SK-N-SH (cell line): ENCODE data around the gene MFAP4. TPM values are rescaled to one million over a fixed set of nuclear protein-coding genes. Genes with fewer than 3 reads are reported as not detected.

Experiments used
- CTCF ChIA-PET: fragments of 300-600, 350-600 bp; formaldehyde crosslinking; extraction: SDS; loops from one replicate; lab custom pipeline; 2021; lab: Yijun Ruan, JAX
- POLR2A ChIA-PET: fragments of 350-600 bp; sonication (Branson Sonifier 250); formaldehyde crosslinking; extraction: SDS; loops from one replicate; lab custom pipeline; 2020; ENCODE audit warnings: antibody characterized with exemption, inconsistent platforms; lab: Yijun Ruan, JAX
- DNase-seq: peaks from one replicate; pipeline ENCODE4 v3.0.0; 2012
- H2AFZ ChIP-seq: fragments of 200-600 bp; sonication (generic); 2 replicates; pipeline ENCODE4 v1.8.1; 2016; ENCODE audit warnings: antibody characterized with exemption, mild to moderate bottlenecking, low read depth
- H3F3A ChIP-seq: fragments of 200-600 bp; sonication (generic); replicated peaks from 2 replicates; pipeline ENCODE3; 2016; ENCODE audit warnings: antibody characterized with exemption, mild to moderate bottlenecking; ENCODE audit not compliant: insufficient read depth
- H3K27ac ChIP-seq, 2 experiments: fragments of 200-500 bp in 1 of 2; fragments of 200-600 bp in 1 of 2; sonication (Bioruptor generic) in 1 of 2; sonication (generic), shearing (Covaris generic) in 1 of 2; 2 replicates each; pipeline versions ENCODE4 v1.5.1 to v1.6.1; 2014 to 2016; ENCODE audit warnings: low read depth in 2 of 2, inconsistent platforms in 1 of 2, low read length in 1 of 2, mild to moderate bottlenecking in 1 of 2, mixed read lengths in 1 of 2
- H3K27me3 ChIP-seq: fragments of 200-600 bp; sonication (generic), shearing (Covaris generic); 2 replicates; pipeline ENCODE4 v1.6.1; 2016; ENCODE audit warnings: mixed run types; ENCODE audit not compliant: insufficient read depth
- H3K36me3 ChIP-seq, 2 experiments: fragments of 200-500 bp in 1 of 2; fragments of 200-600 bp in 1 of 2; sonication (Bioruptor generic) in 1 of 2; sonication (generic) in 1 of 2; replicated peaks in 1 of 2; 2 replicates each; pipeline versions ENCODE3 to v1.5.1; 2014 to 2016; ENCODE audit warnings: low read length in 1 of 2, mild to moderate bottlenecking in 1 of 2; ENCODE audit not compliant: insufficient read depth in 2 of 2, control insufficient read depth in 1 of 2
- H3K4me1 ChIP-seq, 2 experiments: fragments of 200-500 bp in 1 of 2; fragments of 200-600 bp in 1 of 2; sonication (Bioruptor generic) in 1 of 2; sonication (generic), shearing (Covaris generic) in 1 of 2; 2 replicates each; pipeline versions ENCODE4 v1.5.1 to v1.6.1; 2014 to 2016; ENCODE audit warnings: low read depth in 1 of 2, low read length in 1 of 2, mixed run types in 1 of 2; ENCODE audit not compliant: insufficient read depth in 2 of 2, control insufficient read depth in 1 of 2
- H3K4me2 ChIP-seq: fragments of 200-600 bp; sonication (generic), shearing (Covaris generic); 2 replicates; pipeline ENCODE4 v1.6.1; 2017; ENCODE audit warnings: mixed run types
- H3K4me3 ChIP-seq, 2 experiments: fragments of 200-500 bp in 1 of 2; fragments of 200-600 bp in 1 of 2; sonication (Bioruptor generic) in 1 of 2; sonication (generic), shearing (Covaris generic) in 1 of 2; 2 replicates each; pipeline versions ENCODE4 v1.5.1 to v1.8.1; 2014 to 2016; ENCODE audit warnings: low read depth in 2 of 2, inconsistent platforms in 1 of 2, low read length in 1 of 2, mild to moderate bottlenecking in 1 of 2, mixed read lengths in 1 of 2, moderate library complexity in 1 of 2
- H3K79me2 ChIP-seq: fragments of 200-600 bp; sonication (generic); 2 replicates; pipeline ENCODE4 v1.8.1; 2017; ENCODE audit warnings: mild to moderate bottlenecking; ENCODE audit not compliant: insufficient read depth
- H3K9ac ChIP-seq: fragments of 200-600 bp; sonication (generic); 2 replicates; pipeline ENCODE4 v1.6.1; 2017; ENCODE audit warnings: mixed run types
- H3K9me2 ChIP-seq: fragments of 200-600 bp; sonication (generic); 2 replicates; pipeline ENCODE4 v1.6.1; 2017; ENCODE audit warnings: mixed run types
- H3K9me3 ChIP-seq: fragments of 200-600 bp; sonication (generic); 2 replicates; pipeline ENCODE4 v1.6.1; 2017; ENCODE audit warnings: mixed run types, mild to moderate bottlenecking, moderate library complexity
- H4K20me1 ChIP-seq: fragments of 200-600 bp; sonication (generic); 2 replicates; pipeline ENCODE4 v1.6.1; 2017; ENCODE audit warnings: mild to moderate bottlenecking, mixed run types; ENCODE audit not compliant: insufficient read depth
- CHD2 ChIP-seq: fragments of 150-350 bp; IDR thresholded peaks from 2 replicates; pipeline ENCODE4 v1.6.1; 2018; ENCODE audit warnings: low read length; ENCODE audit not compliant: partially characterized antibody
- EZH2phosphoT487 ChIP-seq: fragments of 200-600 bp; sonication (generic); IDR thresholded peaks from 2 replicates; pipeline ENCODE4 v1.6.1; 2017; ENCODE audit warnings: low read depth, mixed run types, mild to moderate bottlenecking, antibody characterized with exemption, moderate library complexity, borderline replicate concordance
- FOXJ3 ChIP-seq: sonication (generic); formaldehyde crosslinking; IDR thresholded peaks from 2 replicates; pipeline ENCODE4 v1.5.1; 2020; ENCODE audit warnings: mild to moderate bottlenecking, missing genetic modification reagents
- GABPA ChIP-seq: IDR thresholded peaks from 2 replicates; pipeline ENCODE4 v1.4.0; 2012; ENCODE audit warnings: low read depth, mild to moderate bottlenecking
- GATA2 ChIP-seq: sonication (generic); formaldehyde crosslinking; IDR thresholded peaks from 2 replicates; pipeline ENCODE4 v1.5.0; 2020; ENCODE audit warnings: mild to moderate bottlenecking, missing genetic modification reagents
- JUND ChIP-seq: IDR thresholded peaks from 2 replicates; pipeline ENCODE4 v1.4.0; 2012
- MXI1 ChIP-seq: IDR thresholded peaks from 2 replicates; pipeline ENCODE4 v1.6.1; 2012; ENCODE audit warnings: mild to moderate bottlenecking, low read depth, low read length, improper control_type of control experiment
- NFIC ChIP-seq: IDR thresholded peaks from 2 replicates; pipeline ENCODE4 v1.4.0; 2012; ENCODE audit warnings: borderline replicate concordance
- NRF1 ChIP-seq: IDR thresholded peaks from 2 replicates; pipeline ENCODE4 v1.6.1; 2012; ENCODE audit warnings: low read depth, mild to moderate bottlenecking, low read length
- RCOR1 ChIP-seq: fragments of 150-350 bp; IDR thresholded peaks from 2 replicates; pipeline ENCODE4 v1.6.1; 2017; ENCODE audit warnings: antibody characterized with exemption, low read length
- RXRA ChIP-seq: IDR thresholded peaks from 2 replicates; pipeline ENCODE4 v1.4.0; 2012; ENCODE audit warnings: low read depth, mild to moderate bottlenecking, borderline replicate concordance
- SIN3A ChIP-seq: IDR thresholded peaks from 2 replicates; pipeline ENCODE4 v1.6.1; 2012; ENCODE audit warnings: low read depth, mild to moderate bottlenecking, low read length, moderate library complexity, borderline replicate concordance
- TAF1 ChIP-seq: IDR thresholded peaks from 2 replicates; pipeline ENCODE4 v1.6.1; 2012; ENCODE audit warnings: low read depth, mild to moderate bottlenecking, low read length, moderate library complexity, borderline replicate concordance
- YY1 ChIP-seq: IDR thresholded peaks from 2 replicates; pipeline ENCODE4 v1.4.0; 2012; ENCODE audit warnings: low read depth, mild to moderate bottlenecking
- WGBS: methylation state at CpG from one replicate; pipeline ENCODE4 v1.1.6; 2017; ENCODE audit warnings: low lambda C conversion rate; 5-methylcytosine and 5-hydroxymethylcytosine counted together
- polyA plus RNA-seq, 3 experiments: library from polyadenylated mRNA; depleted of rRNA; stranded (reverse); fragments of >200 nt; gene quantifications; 2 replicates each; pipeline ENCODE4 v1.2.3, GENCODE V29; 2012
- TF ChIP-seq, protein P1 (sequence below): IDR thresholded peaks from 2 replicates; pipeline ENCODE4 v1.4.0; 2012; ENCODE audit warnings: low read depth, borderline replicate concordance
- TF ChIP-seq, protein P2 (sequence below): IDR thresholded peaks from 2 replicates; pipeline ENCODE4 v1.4.0; 2012; ENCODE audit warnings: low read depth
- TF ChIP-seq, protein P3 (sequence below): fragments of 150-350 bp; IDR thresholded peaks from 2 replicates; pipeline ENCODE4 v1.6.1; 2017; ENCODE audit warnings: antibody characterized with exemption, low read length, low read depth, borderline replicate concordance
- TF ChIP-seq, protein P4 (sequence below): IDR thresholded peaks from 2 replicates; pipeline ENCODE4 v1.4.0; 2012; ENCODE audit warnings: low read depth, borderline replicate concordance
- TF ChIP-seq, protein P5 (sequence below): fragments of 150-350 bp; IDR thresholded peaks from 2 replicates; pipeline ENCODE4 v1.6.1; 2016; ENCODE audit warnings: mild to moderate bottlenecking, low read depth, low read length

Gene MFAP4
- polyA plus RNA-seq, 1 of the 3 experiments (the other 2 are of a cell fraction) = 120 TPM

DNA sequence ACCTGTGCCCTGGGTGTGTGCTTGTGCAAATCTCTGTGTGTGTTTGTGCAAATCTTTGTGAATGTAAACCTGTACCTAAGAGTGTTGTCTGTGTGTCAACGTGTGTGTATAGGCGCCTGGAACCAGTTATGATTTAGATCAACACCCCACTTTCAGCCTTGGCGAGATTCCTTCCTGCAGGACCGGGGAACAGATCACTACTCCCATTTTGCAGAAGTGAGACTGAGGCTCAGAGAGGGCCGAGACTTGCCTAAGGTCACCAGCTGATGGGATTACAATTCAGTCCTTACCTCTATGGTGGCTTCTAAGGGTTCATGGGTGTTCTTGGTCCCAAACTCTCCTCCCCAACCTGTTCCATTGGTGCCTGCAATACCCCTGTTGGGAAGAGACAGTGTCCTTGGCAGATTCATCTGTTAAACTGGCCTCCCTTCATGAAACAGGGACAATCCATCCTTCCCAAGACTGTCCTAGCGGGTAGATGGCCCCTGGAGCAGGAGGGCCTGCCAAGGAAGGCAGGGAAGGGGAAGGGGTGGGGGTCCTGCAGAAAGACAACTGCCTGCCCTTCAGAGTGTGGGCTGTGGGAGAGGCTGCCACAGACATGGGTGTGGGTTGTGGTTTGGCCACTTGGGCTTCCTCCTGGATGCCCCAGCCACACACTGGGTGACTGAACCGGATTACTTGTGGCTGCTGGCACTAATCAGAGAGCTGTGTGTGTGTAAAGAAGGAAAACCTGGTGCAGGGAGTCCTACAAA is 15.6 kb downstream of the MFAP4 start:
- DNase-seq = no peak
- no peak overlapping the region for H3K4me3 ChIP-seq
- H4K20me1 ChIP-seq = no peaks in the 10 kb centered on the region
- POLR2A ChIA-PET = no interaction called here
- H3K4me2 ChIP-seq = no peak overlapping the region
- no peak overlapping the region for H3K27ac ChIP-seq
- H2AFZ ChIP-seq = no peak overlapping the region
- H3K79me2 ChIP-seq = peaks cover 11% of the 10 kb centered on the region
- no peaks in the 10 kb centered on the region for H3K9me3 ChIP-seq
- H3F3A ChIP-seq = peaks cover 7% of the 10 kb centered on the region
- no peaks in the 10 kb centered on the region for H3K27me3 ChIP-seq
- H3K9me2 ChIP-seq = no peaks in the 10 kb centered on the region
- no peaks in the 10 kb centered on the region for H3K36me3 ChIP-seq
- H3K4me1 ChIP-seq = no peaks in the 10 kb centered on the region; a peak in 2 of 4 replicates
- TF ChIP-seq GATA2 (CRISPR knock-in tag) (no peak), EZH2phosphoT487 (no peak), NRF1 (no peak), MXI1 (no peak), JUND (no peak), GABPA (no peak), CHD2 (no peak), NFIC (no peak), RXRA (no peak), TAF1 (no peak), FOXJ3 (CRISPR knock-in tag) (no peak), SIN3A (no peak), YY1 (no peak), RCOR1 (no peak)
- TF ChIP-seq, protein P1, sequence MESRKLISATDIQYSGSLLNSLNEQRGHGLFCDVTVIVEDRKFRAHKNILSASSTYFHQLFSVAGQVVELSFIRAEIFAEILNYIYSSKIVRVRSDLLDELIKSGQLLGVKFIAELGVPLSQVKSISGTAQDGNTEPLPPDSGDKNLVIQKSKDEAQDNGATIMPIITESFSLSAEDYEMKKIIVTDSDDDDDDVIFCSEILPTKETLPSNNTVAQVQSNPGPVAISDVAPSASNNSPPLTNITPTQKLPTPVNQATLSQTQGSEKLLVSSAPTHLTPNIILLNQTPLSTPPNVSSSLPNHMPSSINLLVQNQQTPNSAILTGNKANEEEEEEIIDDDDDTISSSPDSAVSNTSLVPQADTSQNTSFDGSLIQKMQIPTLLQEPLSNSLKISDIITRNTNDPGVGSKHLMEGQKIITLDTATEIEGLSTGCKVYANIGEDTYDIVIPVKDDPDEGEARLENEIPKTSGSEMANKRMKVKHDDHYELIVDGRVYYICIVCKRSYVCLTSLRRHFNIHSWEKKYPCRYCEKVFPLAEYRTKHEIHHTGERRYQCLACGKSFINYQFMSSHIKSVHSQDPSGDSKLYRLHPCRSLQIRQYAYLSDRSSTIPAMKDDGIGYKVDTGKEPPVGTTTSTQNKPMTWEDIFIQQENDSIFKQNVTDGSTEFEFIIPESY = no peak
- TF ChIP-seq, protein P2, sequence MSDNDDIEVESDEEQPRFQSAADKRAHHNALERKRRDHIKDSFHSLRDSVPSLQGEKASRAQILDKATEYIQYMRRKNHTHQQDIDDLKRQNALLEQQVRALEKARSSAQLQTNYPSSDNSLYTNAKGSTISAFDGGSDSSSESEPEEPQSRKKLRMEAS = no peak
- TF ChIP-seq, protein P3, sequence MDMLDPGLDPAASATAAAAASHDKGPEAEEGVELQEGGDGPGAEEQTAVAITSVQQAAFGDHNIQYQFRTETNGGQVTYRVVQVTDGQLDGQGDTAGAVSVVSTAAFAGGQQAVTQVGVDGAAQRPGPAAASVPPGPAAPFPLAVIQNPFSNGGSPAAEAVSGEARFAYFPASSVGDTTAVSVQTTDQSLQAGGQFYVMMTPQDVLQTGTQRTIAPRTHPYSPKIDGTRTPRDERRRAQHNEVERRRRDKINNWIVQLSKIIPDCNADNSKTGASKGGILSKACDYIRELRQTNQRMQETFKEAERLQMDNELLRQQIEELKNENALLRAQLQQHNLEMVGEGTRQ = no peak
- TF ChIP-seq, protein P4, sequence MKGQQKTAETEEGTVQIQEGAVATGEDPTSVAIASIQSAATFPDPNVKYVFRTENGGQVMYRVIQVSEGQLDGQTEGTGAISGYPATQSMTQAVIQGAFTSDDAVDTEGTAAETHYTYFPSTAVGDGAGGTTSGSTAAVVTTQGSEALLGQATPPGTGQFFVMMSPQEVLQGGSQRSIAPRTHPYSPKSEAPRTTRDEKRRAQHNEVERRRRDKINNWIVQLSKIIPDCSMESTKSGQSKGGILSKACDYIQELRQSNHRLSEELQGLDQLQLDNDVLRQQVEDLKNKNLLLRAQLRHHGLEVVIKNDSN = no peak
- TF ChIP-seq, protein P5, sequence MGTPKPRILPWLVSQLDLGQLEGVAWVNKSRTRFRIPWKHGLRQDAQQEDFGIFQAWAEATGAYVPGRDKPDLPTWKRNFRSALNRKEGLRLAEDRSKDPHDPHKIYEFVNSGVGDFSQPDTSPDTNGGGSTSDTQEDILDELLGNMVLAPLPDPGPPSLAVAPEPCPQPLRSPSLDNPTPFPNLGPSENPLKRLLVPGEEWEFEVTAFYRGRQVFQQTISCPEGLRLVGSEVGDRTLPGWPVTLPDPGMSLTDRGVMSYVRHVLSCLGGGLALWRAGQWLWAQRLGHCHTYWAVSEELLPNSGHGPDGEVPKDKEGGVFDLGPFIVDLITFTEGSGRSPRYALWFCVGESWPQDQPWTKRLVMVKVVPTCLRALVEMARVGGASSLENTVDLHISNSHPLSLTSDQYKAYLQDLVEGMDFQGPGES = no peak
- WGBS = 93% methylated on average over 7 of the region's 7 CpGs
- H3K9ac ChIP-seq = no peak overlapping the region
- CTCF ChIA-PET = interaction anchor here (0.6 to 5.6 kb wide), 6 partner anchors 9 to 396 kb away, joined by 3 to 37 read pairs (median 11); partner anchors contain the start of genes B9D1 and RNF112
